ENCODE data around the gene ATP8B3.

DNA sequence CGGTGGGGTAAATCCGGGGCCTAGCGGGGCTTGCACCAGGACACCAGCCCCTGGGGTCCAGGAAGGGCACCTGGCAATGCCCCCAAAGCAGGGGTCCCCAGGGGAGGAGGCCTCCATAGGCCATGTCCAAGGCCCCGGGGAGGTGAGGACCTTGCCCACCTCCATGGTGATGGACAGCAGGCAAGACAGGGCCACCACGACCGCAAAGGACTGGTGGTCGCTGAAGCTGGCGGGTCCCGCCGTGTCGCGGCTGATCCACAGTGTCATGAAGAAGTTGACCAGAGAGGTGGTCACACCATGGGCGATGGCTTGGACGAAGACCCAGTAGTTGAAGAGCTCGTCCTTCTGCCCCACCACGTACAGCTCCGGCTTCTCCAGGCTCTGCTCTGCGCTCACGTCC, 26.8 kb downstream of the ATP8B3 start:
- TF ChIP-seq POLR2AphosphoS5 (IDR thresholded peaks at IDR 0.05; ENCODE audit: low read depth, low read length) (no peak), TAF1 (IDR thresholded peaks at IDR 0.05; ENCODE audit: borderline replicate concordance, insufficient read depth, low read length) (no peak)
